ENCODE data around the gene DNAH7. TPM values are rescaled to one million over a fixed set of nuclear protein-coding genes. Genes with fewer than 3 reads are reported as not detected.

Gene DNAH7
- total and polyA plus RNA-seq, 2 experiments from 2014 or later, result 0.35 to 1.1 TPM

- Histone ChIP-seq H3K27ac (ENCODE audit: low read depth) (no peak overlapping the region), H3F3A (replicated peaks; ENCODE audit: low read depth) (no peaks in the 10 kb centered on the region), H3K79me2 (replicated peaks; ENCODE audit: insufficient read depth) (no peaks in the 10 kb centered on the region), H3K36me3 (ENCODE audit: insufficient read depth) (no peaks in the 10 kb centered on the region), H3K27me3 (ENCODE audit: insufficient read depth) (no peaks in the 10 kb centered on the region), H2AFZ (no peak overlapping the region), H3K4me2 (no peak overlapping the region), H3K9me2 (ENCODE audit: insufficient read depth) (no peaks in the 10 kb centered on the region), H3K4me3 (no peak overlapping the region), H4K20me1 (replicated peaks; ENCODE audit: insufficient read depth) (no peaks in the 10 kb centered on the region), H3K4me1 (ENCODE audit: insufficient read depth) (peaks cover 16% of the 10 kb centered on the region)
- Mint-ChIP-seq H3K4me3 (no peak overlapping the region), H3K27ac (no peak overlapping the region), H3K4me1 (peaks cover 18% of the 10 kb centered on the region), H3K9me3 (no peaks in the 10 kb centered on the region), H3K36me3 (ENCODE audit: low read depth) (no peaks in the 10 kb centered on the region), H3K27me3 (ENCODE audit: insufficient read depth, low read depth, poor library complexity) (no peaks in the 10 kb centered on the region)
- ATAC-seq (no peak), DNase-seq (ENCODE audit: low spot score) (no peak)
- TF ChIP-seq NANOG (IDR thresholded peaks at IDR 0.05; ENCODE audit: borderline replicate concordance) (no peak), ZNF331 (CRISPR knock-in tag; IDR thresholded peaks at IDR 0.05; ENCODE audit: low read depth) (no peak), JUNB (IDR thresholded peaks at IDR 0.05; ENCODE audit: unreplicated experiment) (no peak), CREB1 (CRISPR knock-in tag; IDR thresholded peaks at IDR 0.05; ENCODE audit: low read depth) (no peak), EZH2 (IDR thresholded peaks at IDR 0.05; ENCODE audit: low read depth, unreplicated experiment) (no peak), STAT1 (IDR thresholded peaks at IDR 0.05; ENCODE audit: unreplicated experiment) (no peak)
- TF ChIP-seq, protein P1, sequence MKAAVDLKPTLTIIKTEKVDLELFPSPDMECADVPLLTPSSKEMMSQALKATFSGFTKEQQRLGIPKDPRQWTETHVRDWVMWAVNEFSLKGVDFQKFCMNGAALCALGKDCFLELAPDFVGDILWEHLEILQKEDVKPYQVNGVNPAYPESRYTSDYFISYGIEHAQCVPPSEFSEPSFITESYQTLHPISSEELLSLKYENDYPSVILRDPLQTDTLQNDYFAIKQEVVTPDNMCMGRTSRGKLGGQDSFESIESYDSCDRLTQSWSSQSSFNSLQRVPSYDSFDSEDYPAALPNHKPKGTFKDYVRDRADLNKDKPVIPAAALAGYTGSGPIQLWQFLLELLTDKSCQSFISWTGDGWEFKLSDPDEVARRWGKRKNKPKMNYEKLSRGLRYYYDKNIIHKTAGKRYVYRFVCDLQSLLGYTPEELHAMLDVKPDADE (IDR thresholded peaks at IDR 0.05), result no peak
Observed at GRCh38 chr2:195861821-195862220, 206.8 kb downstream of the DNAH7 start.

- H3K4me1 Mint-ChIP-seq, result peaks cover 5% of the 10 kb centered on the region; the same call in 1 of the 3 replicates
- DNase-seq (ENCODE audit: low spot score) (no peak), ATAC-seq (no peak)
- H3K27me3 Mint-ChIP-seq (ENCODE audit: insufficient read depth, low read depth, poor library complexity), result no peaks in the 10 kb centered on the region
- no peak overlapping the region for H3K27ac Mint-ChIP-seq
- H3K36me3 Mint-ChIP-seq (ENCODE audit: low read depth), result no peaks in the 10 kb centered on the region
- H3K4me1 ChIP-seq (ENCODE audit: insufficient read depth), result peaks cover 5% of the 10 kb centered on the region; the same call in 1 of the 2 replicates
- H3K27me3 ChIP-seq (ENCODE audit: insufficient read depth), result no peaks in the 10 kb centered on the region
- H3K4me3 ChIP-seq, result no peak overlapping the region
- H3K4me3 Mint-ChIP-seq, result no peak overlapping the region
- no peak overlapping the region for H3K27ac ChIP-seq (ENCODE audit: low read depth)
- H3F3A ChIP-seq (replicated peaks; ENCODE audit: low read depth), result no peaks in the 10 kb centered on the region
- no peaks in the 10 kb centered on the region for H4K20me1 ChIP-seq (replicated peaks; ENCODE audit: insufficient read depth)
- H3K79me2 ChIP-seq (replicated peaks; ENCODE audit: insufficient read depth), result no peaks in the 10 kb centered on the region
- no peak overlapping the region for H2AFZ ChIP-seq
- H3K9me3 Mint-ChIP-seq, result no peaks in the 10 kb centered on the region
- H3K9me2 ChIP-seq (ENCODE audit: insufficient read depth), result no peaks in the 10 kb centered on the region
- H3K36me3 ChIP-seq (ENCODE audit: insufficient read depth), result no peaks in the 10 kb centered on the region
- no peak overlapping the region for H3K4me2 ChIP-seq
- no peak for TF ChIP-seq CREB1 (CRISPR knock-in tag; IDR thresholded peaks at IDR 0.05; ENCODE audit: low read depth)
- TF ChIP-seq CTCF (conservative IDR thresholded peaks at IDR 0.05; ENCODE audit: low read depth in 2 of 2), result no peak
- TF ChIP-seq EZH2 (IDR thresholded peaks at IDR 0.05; ENCODE audit: low read depth, unreplicated experiment), result no peak
- TF ChIP-seq, protein P1 (IDR thresholded peaks at IDR 0.05), result no peak
- no peak for TF ChIP-seq STAT1 (IDR thresholded peaks at IDR 0.05; ENCODE audit: unreplicated experiment)
- no peak for TF ChIP-seq EZH2phosphoT487 (IDR thresholded peaks at IDR 0.05; ENCODE audit: unreplicated experiment)
- TF ChIP-seq, protein P2, sequence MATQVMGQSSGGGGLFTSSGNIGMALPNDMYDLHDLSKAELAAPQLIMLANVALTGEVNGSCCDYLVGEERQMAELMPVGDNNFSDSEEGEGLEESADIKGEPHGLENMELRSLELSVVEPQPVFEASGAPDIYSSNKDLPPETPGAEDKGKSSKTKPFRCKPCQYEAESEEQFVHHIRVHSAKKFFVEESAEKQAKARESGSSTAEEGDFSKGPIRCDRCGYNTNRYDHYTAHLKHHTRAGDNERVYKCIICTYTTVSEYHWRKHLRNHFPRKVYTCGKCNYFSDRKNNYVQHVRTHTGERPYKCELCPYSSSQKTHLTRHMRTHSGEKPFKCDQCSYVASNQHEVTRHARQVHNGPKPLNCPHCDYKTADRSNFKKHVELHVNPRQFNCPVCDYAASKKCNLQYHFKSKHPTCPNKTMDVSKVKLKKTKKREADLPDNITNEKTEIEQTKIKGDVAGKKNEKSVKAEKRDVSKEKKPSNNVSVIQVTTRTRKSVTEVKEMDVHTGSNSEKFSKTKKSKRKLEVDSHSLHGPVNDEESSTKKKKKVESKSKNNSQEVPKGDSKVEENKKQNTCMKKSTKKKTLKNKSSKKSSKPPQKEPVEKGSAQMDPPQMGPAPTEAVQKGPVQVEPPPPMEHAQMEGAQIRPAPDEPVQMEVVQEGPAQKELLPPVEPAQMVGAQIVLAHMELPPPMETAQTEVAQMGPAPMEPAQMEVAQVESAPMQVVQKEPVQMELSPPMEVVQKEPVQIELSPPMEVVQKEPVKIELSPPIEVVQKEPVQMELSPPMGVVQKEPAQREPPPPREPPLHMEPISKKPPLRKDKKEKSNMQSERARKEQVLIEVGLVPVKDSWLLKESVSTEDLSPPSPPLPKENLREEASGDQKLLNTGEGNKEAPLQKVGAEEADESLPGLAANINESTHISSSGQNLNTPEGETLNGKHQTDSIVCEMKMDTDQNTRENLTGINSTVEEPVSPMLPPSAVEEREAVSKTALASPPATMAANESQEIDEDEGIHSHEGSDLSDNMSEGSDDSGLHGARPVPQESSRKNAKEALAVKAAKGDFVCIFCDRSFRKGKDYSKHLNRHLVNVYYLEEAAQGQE (IDR thresholded peaks at IDR 0.05; ENCODE audit: unreplicated experiment), result no peak
Observed at GRCh38 chr2:195859513-195859912, 209.1 kb downstream of the DNAH7 start.
